Endothelial cell of umbilical vein (primary cell): ENCODE data around the gene SESTD1. TPM values are rescaled to one million over a fixed set of nuclear protein-coding genes. Genes with fewer than 3 reads are reported as not detected.

ENCODE experiments used
- BruUV-seq: library from RNA; stranded (reverse); fragments of 400-500 nt; replicated peaks from 2 replicates; lab custom pipeline; 2021; lab: Mats Ljungman, UMichigan
- CTCF ChIA-PET: fragments of 300-600, 350-600 bp; sonication (Branson Sonifier 250); formaldehyde crosslinking; loops from one replicate; lab custom pipeline; 2021; ENCODE audit warnings: antibody characterized with exemption, inconsistent platforms; lab: Charles Lee
- POLR2A ChIA-PET: fragments of 300-600, 350-600 bp; sonication (Branson Sonifier 250); formaldehyde crosslinking; loops from one replicate; lab custom pipeline; 2021; ENCODE audit warnings: antibody characterized with exemption, inconsistent platforms; lab: Charles Lee
- DNase-seq: peaks from one replicate; pipeline ENCODE4 v3.0.0-alpha.2; 2011; ENCODE audit warnings: low read depth, low spot score
- FAIRE-seq: peaks from 2 replicates; lab custom pipeline; 2011; peaks lifted over from hg19 to GRCh38; lab: Jason Lieb, UNC
- H2AFZ ChIP-seq: 2 replicates; pipeline ENCODE4 v1.6.0; 2012; ENCODE audit warnings: low read depth, low read length, control low read depth, inconsistent platforms
- H3K27ac ChIP-seq: 2 replicates; pipeline ENCODE4 v1.5.1; 2011; ENCODE audit warnings: low read depth, mild to moderate bottlenecking, control low read depth, low read length, moderate library complexity; ENCODE audit not compliant: insufficient read depth
- H3K27me3 ChIP-seq, 2 experiments: 2 replicates each; pipeline versions ENCODE4 v1.6.0 to v1.6.1; 2011; ENCODE audit warnings: low read length in 2 of 2, mixed read lengths in 1 of 2; ENCODE audit not compliant: control insufficient read depth in 2 of 2, insufficient read depth in 2 of 2
- H3K36me3 ChIP-seq, 2 experiments: 2 replicates in 1 of 2; 3 replicates in 1 of 2; pipeline ENCODE4 v1.5.1; 2011; ENCODE audit warnings: low read length in 2 of 2, mild to moderate bottlenecking in 1 of 2, moderate library complexity in 1 of 2; ENCODE audit not compliant: control insufficient read depth in 2 of 2, insufficient read depth in 2 of 2; ENCODE audit errors: extremely low read depth in 1 of 2
- H3K4me1 ChIP-seq: 3 replicates; pipeline ENCODE4 v1.5.1; 2011; ENCODE audit warnings: mild to moderate bottlenecking, low read length; ENCODE audit not compliant: control insufficient read depth, insufficient read depth; ENCODE audit errors: extremely low read depth
- H3K4me2 ChIP-seq: 2 replicates; pipeline ENCODE4 v1.6.1; 2011; ENCODE audit warnings: low read length, control low read depth, mixed read lengths; ENCODE audit not compliant: insufficient read depth
- H3K4me3 ChIP-seq, 3 experiments: fragments of 200-600 bp in 1 of 3; sonication (generic), shearing (Covaris generic) in 1 of 3; replicated peaks in 1 of 3; 2 replicates each; pipeline ENCODE4 v1.5.1; 2011 to 2016; ENCODE audit warnings: control low read depth in 3 of 3, low read length in 3 of 3, mild to moderate bottlenecking in 2 of 3, inconsistent platforms in 1 of 3, low read depth in 1 of 3, moderate library complexity in 1 of 3; ENCODE audit not compliant: insufficient read depth in 1 of 3
- H3K79me2 ChIP-seq: 2 replicates; pipeline ENCODE4 v1.6.0; 2012; ENCODE audit warnings: low read length, inconsistent platforms; ENCODE audit not compliant: control insufficient read depth, insufficient read depth
- H3K9ac ChIP-seq: replicated peaks from 2 replicates; pipeline ENCODE3; 2011; ENCODE audit warnings: low read length, control low read depth; ENCODE audit not compliant: insufficient read depth; ENCODE audit errors: extremely low read depth
- H3K9me1 ChIP-seq: replicated peaks from 3 replicates; pipeline ENCODE4 v1.6.0; 2011; ENCODE audit warnings: mild to moderate bottlenecking, low read length; ENCODE audit not compliant: control insufficient read depth, insufficient read depth; ENCODE audit errors: extremely low read depth
- H3K9me3 ChIP-seq: replicated peaks from 2 replicates; pipeline ENCODE4 v1.5.1; 2012; ENCODE audit warnings: low read length, inconsistent platforms; ENCODE audit not compliant: control insufficient read depth, insufficient read depth
- H4K20me1 ChIP-seq: replicated peaks from 2 replicates; pipeline ENCODE3; 2011; ENCODE audit warnings: mild to moderate bottlenecking, low read length; ENCODE audit not compliant: control insufficient read depth, insufficient read depth; ENCODE audit errors: extremely low read depth
- CTCF ChIP-seq, 2 donors: IDR thresholded peaks; 1 replicate in 1 of 2; 2 replicates in 1 of 2; pipeline ENCODE4 v1.5.1; 2011; ENCODE audit warnings: low read length in 2 of 2, mild to moderate bottlenecking in 2 of 2, moderate library complexity in 2 of 2, control low read depth in 1 of 2, inconsistent platforms in 1 of 2, low read depth in 1 of 2; ENCODE audit not compliant: insufficient read depth in 1 of 2; ENCODE audit errors: extremely low read depth in 1 of 2
- GATA2 ChIP-seq: IDR thresholded peaks from 2 replicates; pipeline ENCODE4 v1.7.0; 2011; ENCODE audit warnings: low read depth, mild to moderate bottlenecking, moderate library complexity, mixed read lengths, low read length; ENCODE audit not compliant: insufficient read length, insufficient read depth
- MYC ChIP-seq: IDR thresholded peaks from one replicate; pipeline ENCODE4 v1.6.1; 2011; ENCODE audit warnings: mild to moderate bottlenecking, low read depth, low read length
- POLR2A ChIP-seq: IDR thresholded peaks from 2 replicates; pipeline ENCODE4 v1.6.1; 2012; ENCODE audit warnings: low read depth, mild to moderate bottlenecking, control low read depth, low read length
- dilution Hi-C: fragments of 300-500 bp; cut with MboI; formaldehyde crosslinking; loops from one replicate; pipeline ENCODE4 v1.15.0; 2019; ENCODE audit warnings: low sequenced_read_pairs; ENCODE audit not compliant: extremely low pct_ligation_motif_present
- intact Hi-C: fragments of 100-400 bp; cut with micrococcal nuclease; formaldehyde crosslinking; loops from one replicate; pipeline ENCODE4 v1.10.0; 2022
- polyA plus RNA-seq, 4 experiments: library from polyadenylated mRNA; depleted of rRNA in 3 of 4; stranded (reverse) in 3 of 4; unstranded in 1 of 4; fragments of >200 nt; gene quantifications; 2 replicates each; pipeline versions ENCODE4 v1.2.1 to v1.2.3, GENCODE V29; 2011 to 2012; ENCODE audit warnings: missing spikeins in 1 of 4
- total RNA-seq: library from RNA; stranded (reverse); gene quantifications from 2 replicates; pipeline ENCODE4 v1.2.3, GENCODE V29; 2021

Gene SESTD1
- total and polyA plus RNA-seq, 2 donors (not counting 3 experiments of a cell fraction or from before 2014, with no cell fraction given) = 9.8 to 72.4 TPM

DNA sequence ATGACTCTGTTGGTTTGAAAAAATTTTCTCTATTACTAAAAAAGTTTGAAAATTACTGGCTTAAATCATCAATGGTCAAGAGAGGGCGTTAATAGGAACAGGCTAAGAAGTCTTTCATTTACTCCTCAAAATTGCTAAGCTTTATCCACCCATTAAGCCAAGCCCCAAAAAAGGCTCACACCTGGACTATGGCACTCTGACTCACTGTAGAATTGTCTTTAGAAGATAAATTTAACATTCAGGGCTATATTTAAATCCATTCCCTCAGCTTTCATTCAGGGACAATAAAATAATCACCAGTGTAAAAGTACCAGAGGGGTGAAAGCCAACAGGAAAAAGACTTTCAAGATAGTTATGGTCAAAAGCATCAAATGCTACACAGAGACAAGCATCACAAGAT lies 80.0 kb downstream of the SESTD1 start:
- Histone ChIP-seq H3K4me1 (no peaks in the 10 kb centered on the region), H3K9me3 (no peaks in the 10 kb centered on the region), H3K9ac (no peak overlapping the region), H2AFZ (no peak overlapping the region), H3K4me2 (no peak overlapping the region), H3K27ac (no peak overlapping the region), H4K20me1 (no peaks in the 10 kb centered on the region), H3K27me3 (no peaks in the 10 kb centered on the region), H3K36me3 (no peaks in the 10 kb centered on the region), H3K4me3 (no peak overlapping the region), H3K9me1 (no peaks in the 10 kb centered on the region), H3K79me2 (peaks cover 27% of the 10 kb centered on the region)
- intact Hi-C loops = loop anchor here (1.0 kb wide), 1 partner anchor 8 kb away; no protein-coding TSS in a partner anchor
- POLR2A ChIA-PET = no interaction called here
- CTCF ChIA-PET = interaction anchor here (1.0 kb wide), 1 partner anchor 11 kb away, joined by 3 read pairs; no protein-coding TSS in a partner anchor
- BruUV-seq = no TSS peak
- dilution Hi-C loops = no loop called here
- DNase-seq (no peak), FAIRE-seq (no peak)
- TF ChIP-seq POLR2A (no peak), GATA2 (no peak)

DNA sequence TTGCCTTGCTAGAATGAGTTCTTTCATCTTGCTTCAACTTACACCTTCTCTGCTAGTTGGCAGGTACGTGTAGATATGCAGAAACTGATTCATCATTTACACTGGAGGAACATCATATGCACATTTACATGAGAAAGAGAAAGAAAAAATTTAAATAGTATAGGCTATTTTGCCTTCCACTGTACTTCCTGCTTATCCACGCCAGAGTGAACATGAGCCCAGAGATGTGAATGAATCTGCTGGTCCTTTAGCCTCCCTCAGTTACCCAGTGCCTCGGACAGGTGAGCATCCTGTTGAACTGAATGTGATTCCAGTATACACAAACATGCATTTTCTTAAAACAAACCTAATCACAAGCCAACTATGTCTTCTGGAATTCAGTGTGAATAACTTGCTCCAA lies 83.6 kb downstream of the SESTD1 start:
- H3K9me3 ChIP-seq = no peaks in the 10 kb centered on the region
- H3K4me1 ChIP-seq = no peaks in the 10 kb centered on the region
- intact Hi-C loops (no loop called here), dilution Hi-C loops (no loop called here)
- peaks cover 6% of the 10 kb centered on the region for H3K79me2 ChIP-seq
- no peak overlapping the region for H3K4me3 ChIP-seq
- no peaks in the 10 kb centered on the region for H3K9me1 ChIP-seq
- H3K27me3 ChIP-seq = no peaks in the 10 kb centered on the region
- POLR2A ChIA-PET = no interaction called here
- no TSS peak for BruUV-seq
- H2AFZ ChIP-seq = no peak overlapping the region
- H4K20me1 ChIP-seq = no peaks in the 10 kb centered on the region
- peaks cover 2 to 3% of the 10 kb centered on the region in 2 experiments for H3K36me3 ChIP-seq
- FAIRE-seq = no peak
- no peak overlapping the region for H3K27ac ChIP-seq
- no peak for TF ChIP-seq MYC
- TF ChIP-seq CTCF (IDR thresholded peaks at IDR 0.05; ENCODE audit: extremely low read depth in 1 of 2, insufficient read depth in 1 of 2, low read depth in 1 of 2, low read length in 2 of 2) = no peak
- TF ChIP-seq GATA2 = no peak
- no peak for DNase-seq
- H3K9ac ChIP-seq = no peak overlapping the region
- H3K4me2 ChIP-seq = no peak overlapping the region
- CTCF ChIA-PET = interaction anchor here (1.2 kb wide), 1 partner anchor 51 kb away, joined by 4 read pairs; no protein-coding TSS in a partner anchor
